HCT116 (cell line): ENCODE measurements around the gene FAM222B.

Source experiments
- CTCF ChIP-seq, 3 experiments: fragments of 200-600 bp in 1 of 3; sonication (generic) in 1 of 3; IDR thresholded peaks in 2 of 3; conservative IDR thresholded peaks in 1 of 3; 2 replicates each; pipeline ENCODE4 v1.5.1; 2012 to 2017; ENCODE audit warnings: low read depth in 2 of 3, low read length in 2 of 3, antibody characterized with exemption in 1 of 3, borderline replicate concordance in 1 of 3, control low read depth in 1 of 3, mild to moderate bottlenecking in 1 of 3, mixed read lengths in 1 of 3, mixed run types in 1 of 3, moderate library complexity in 1 of 3; ENCODE audit not compliant: insufficient read depth in 1 of 3
- EZH2 ChIP-seq: fragments of 200-600 bp; sonication (generic); IDR thresholded peaks from 2 replicates; pipeline ENCODE4 v1.6.1; 2017; ENCODE audit warnings: antibody characterized with exemption, mixed run types
- FOSL1 ChIP-seq: IDR thresholded peaks from 2 replicates; pipeline ENCODE4 v1.6.1; 2012; ENCODE audit warnings: low read depth
- JUND ChIP-seq: IDR thresholded peaks from 2 replicates; pipeline ENCODE4 v1.6.1; 2012
- POLR2A ChIP-seq: IDR thresholded peaks from 2 replicates; pipeline ENCODE4 v1.7.0; 2011; ENCODE audit warnings: borderline replicate concordance; ENCODE audit not compliant: insufficient read depth, insufficient read length; ENCODE audit errors: extremely low read depth

- TF ChIP-seq EZH2 (no peak), POLR2A (no peak), JUND (no peak), CTCF (IDR thresholded peaks at IDR 0.05 in 2 of 3, conservative IDR thresholded peaks at IDR 0.05 in 1 of 3; ENCODE audit: borderline replicate concordance in 1 of 3, insufficient read depth in 1 of 3, low read depth in 2 of 3, low read length in 2 of 3) (no peak), FOSL1 (no peak)
Observed at GRCh38 chr17:28888832-28889231, 46.2 kb upstream of the FAM222B start.
